Fibroblast of lung (primary cell): ENCODE results near the gene BCL7A. TPM values are rescaled to one million over a fixed set of nuclear protein-coding genes. Genes with fewer than 3 reads are reported as not detected.

Source experiments
- DNase-seq, 2 donors: peaks; one replicate each; pipeline versions ENCODE4 v3.0.0 to v3.0.0-alpha.2; 2010; ENCODE audit warnings: low read depth in 2 of 2
- H2AFZ ChIP-seq: 2 replicates; pipeline ENCODE4 v1.5.1; 2012; ENCODE audit warnings: low read length, control low read depth, inconsistent platforms
- H3K27ac ChIP-seq: 2 replicates; pipeline ENCODE4 v1.5.1; 2011; ENCODE audit warnings: low read length, control low read depth; ENCODE audit not compliant: insufficient read depth
- H3K27me3 ChIP-seq: 2 replicates; pipeline ENCODE4 v1.5.1; 2011; ENCODE audit warnings: mild to moderate bottlenecking, low read length; ENCODE audit not compliant: control insufficient read depth, insufficient read depth
- H3K36me3 ChIP-seq: 2 replicates; pipeline ENCODE4 v1.5.1; 2011; ENCODE audit warnings: low read length; ENCODE audit not compliant: control insufficient read depth, insufficient read depth
- H3K4me1 ChIP-seq: 2 replicates; pipeline ENCODE4 v1.5.1; 2011; ENCODE audit warnings: low read length; ENCODE audit not compliant: control insufficient read depth, insufficient read depth; ENCODE audit errors: extremely low read depth
- H3K4me2 ChIP-seq: 2 replicates; pipeline ENCODE4 v1.5.1; 2011; ENCODE audit warnings: low read length, control low read depth; ENCODE audit not compliant: insufficient read depth; ENCODE audit errors: extremely low read depth
- H3K4me3 ChIP-seq, 4 experiments: fragments of 200-600 bp in 1 of 4; sonication (generic) in 1 of 4; replicated peaks in 1 of 4; 2 replicates each; pipeline ENCODE4 v1.5.1; 2011 to 2016; ENCODE audit warnings: low read length in 4 of 4, low read depth in 3 of 4, mild to moderate bottlenecking in 3 of 4, control low read depth in 2 of 4, inconsistent platforms in 1 of 4, mixed read lengths in 1 of 4; ENCODE audit not compliant: insufficient read depth in 1 of 4; ENCODE audit errors: control extremely low read depth in 1 of 4
- H3K79me2 ChIP-seq: 2 replicates; pipeline ENCODE4 v1.5.1; 2012; ENCODE audit warnings: mild to moderate bottlenecking, low read length, inconsistent platforms; ENCODE audit not compliant: control insufficient read depth, insufficient read depth
- H3K9ac ChIP-seq: 2 replicates; pipeline ENCODE4 v1.5.1; 2011; ENCODE audit warnings: mild to moderate bottlenecking, low read length, control low read depth; ENCODE audit not compliant: insufficient read depth
- H3K9me3 ChIP-seq: 2 replicates; pipeline ENCODE4 v1.5.1; 2012; ENCODE audit warnings: low read depth, low read length; ENCODE audit not compliant: control insufficient read depth, insufficient read depth
- H4K20me1 ChIP-seq: 2 replicates; pipeline ENCODE4 v1.5.1; 2011; ENCODE audit warnings: low read length; ENCODE audit not compliant: control insufficient read depth, insufficient read depth; ENCODE audit errors: extremely low read depth
- CTCF ChIP-seq, 2 donors: IDR thresholded peaks in 1 of 2; conservative IDR thresholded peaks in 1 of 2; 1 replicate in 1 of 2; 2 replicates in 1 of 2; pipeline ENCODE4 v1.5.1; 2011 to 2012; ENCODE audit warnings: low read length in 2 of 2, control low read depth in 1 of 2, inconsistent platforms in 1 of 2, low read depth in 1 of 2, mild to moderate bottlenecking in 1 of 2
- EZH2 ChIP-seq: IDR thresholded peaks from 2 replicates; pipeline ENCODE4 v1.5.1; 2012; ENCODE audit warnings: low read length, control low read depth, mild to moderate bottlenecking; ENCODE audit errors: missing control alignments
- polyA plus RNA-seq, 2 donors: library from polyadenylated mRNA; depleted of rRNA in 1 of 2; stranded (reverse) in 1 of 2; unstranded in 1 of 2; fragments of >200 nt; gene quantifications; 2 replicates each; pipeline ENCODE4 v1.2.1, GENCODE V29; 2011 to 2012; ENCODE audit warnings: missing spikeins in 1 of 2
- total RNA-seq: library from RNA; depleted of rRNA; stranded (reverse); fragments of >200 nt; gene quantifications from 2 replicates; pipeline ENCODE4 v1.2.1, GENCODE V29; 2014

BCL7A gene
- total and polyA plus RNA-seq, 2 donors (not counting 1 experiment from before 2014, with no cell fraction given), result 3.8 to 7.4 TPM

- H3K9ac ChIP-seq, result no peak overlapping the region
- no peaks in the 10 kb centered on the region for H3K27me3 ChIP-seq
- H3K27ac ChIP-seq, result no peak overlapping the region
- no peak overlapping the region for H2AFZ ChIP-seq
- no peaks in the 10 kb centered on the region for H3K36me3 ChIP-seq
- no peaks in the 10 kb centered on the region for H3K9me3 ChIP-seq
- no peaks in the 10 kb centered on the region for H4K20me1 ChIP-seq
- no peaks in the 10 kb centered on the region for H3K79me2 ChIP-seq
- no peak overlapping the region for H3K4me3 ChIP-seq
- no peaks in the 10 kb centered on the region for H3K4me1 ChIP-seq
- no peak overlapping the region for H3K4me2 ChIP-seq
- no peak for TF ChIP-seq CTCF (conservative IDR thresholded peaks at IDR 0.05 in 1 of 2, IDR thresholded peaks at IDR 0.05 in 1 of 2; ENCODE audit: low read depth in 1 of 2, low read length in 2 of 2)
- TF ChIP-seq EZH2, result no peak
- no peak for DNase-seq
Observed at GRCh38 chr12:121981456-121981855, 40.2 kb upstream of the BCL7A start.

GRCh38 chr12:121982950-121983349 is 38.7 kb upstream of the BCL7A start:
- H3K27me3 ChIP-seq, result no peaks in the 10 kb centered on the region
- H3K9me3 ChIP-seq, result no peaks in the 10 kb centered on the region
- no peak overlapping the region for H3K4me2 ChIP-seq
- no peaks in the 10 kb centered on the region for H3K79me2 ChIP-seq
- H3K27ac ChIP-seq, result no peak overlapping the region
- H3K4me3 ChIP-seq, result no peak overlapping the region
- no peak overlapping the region for H3K9ac ChIP-seq
- no peak for DNase-seq
- TF ChIP-seq EZH2, result no peak
- no peak for TF ChIP-seq CTCF (conservative IDR thresholded peaks at IDR 0.05 in 1 of 2, IDR thresholded peaks at IDR 0.05 in 1 of 2; ENCODE audit: low read depth in 1 of 2, low read length in 2 of 2)
- H3K36me3 ChIP-seq, result no peaks in the 10 kb centered on the region
- no peaks in the 10 kb centered on the region for H4K20me1 ChIP-seq
- no peak overlapping the region for H2AFZ ChIP-seq
- no peaks in the 10 kb centered on the region for H3K4me1 ChIP-seq

GRCh38 chr12:121983536-121984210 is 38.0 kb upstream of the BCL7A start:
- Histone ChIP-seq H3K9me3 (no peaks in the 10 kb centered on the region), H3K4me2 (no peak overlapping the region), H4K20me1 (no peaks in the 10 kb centered on the region), H3K9ac (no peak overlapping the region), H2AFZ (no peak overlapping the region), H3K4me3 (no peak overlapping the region), H3K27me3 (no peaks in the 10 kb centered on the region), H3K79me2 (no peaks in the 10 kb centered on the region), H3K36me3 (no peaks in the 10 kb centered on the region), H3K27ac (no peak overlapping the region), H3K4me1 (no peaks in the 10 kb centered on the region)
- peak in 1 of 2 donors; percentile 8 for DNase-seq
- TF ChIP-seq CTCF (conservative IDR thresholded peaks at IDR 0.05 in 1 of 2, IDR thresholded peaks at IDR 0.05 in 1 of 2; ENCODE audit: low read depth in 1 of 2, low read length in 2 of 2), result no peak
- TF ChIP-seq EZH2, result no peak
